Calu3 (cell line): ENCODE results near the gene KIRREL1. TPM values are rescaled to one million over a fixed set of nuclear protein-coding genes. Genes with fewer than 3 reads are reported as not detected.

Experiments used
- BruUV-seq: library from RNA; stranded (reverse); fragments of 400-500 nt; replicated peaks from 2 replicates; lab custom pipeline; 2021; lab: Mats Ljungman, UMichigan
- CTCF ChIA-PET: fragments of 300-600 bp; sonication (Branson Sonifier 250); formaldehyde crosslinking; loops from one replicate; lab custom pipeline; 2022; ENCODE audit warnings: antibody characterized with exemption; lab: Charles Lee
- DNase-seq: peaks from one replicate; pipeline ENCODE4 v3.0.0; 2022
- H3K27ac Mint-ChIP-seq: one replicate; pipeline ENCODE4 v1.8.0; 2022; ENCODE audit warnings: mixed read lengths; ENCODE audit not compliant: unreplicated experiment
- H3K27me3 Mint-ChIP-seq: one replicate; pipeline ENCODE4 v1.8.0; 2022; ENCODE audit warnings: mixed read lengths; ENCODE audit not compliant: unreplicated experiment
- H3K36me3 Mint-ChIP-seq: one replicate; pipeline ENCODE4 v1.8.0; 2022; ENCODE audit warnings: mild to moderate bottlenecking, moderate library complexity, mixed read lengths; ENCODE audit not compliant: insufficient read depth, unreplicated experiment
- H3K4me1 Mint-ChIP-seq: one replicate; pipeline ENCODE4 v1.8.0; 2022; ENCODE audit warnings: mild to moderate bottlenecking, low read depth, mixed read lengths; ENCODE audit not compliant: unreplicated experiment
- H3K4me3 Mint-ChIP-seq: one replicate; pipeline ENCODE4 v1.8.0; 2022; ENCODE audit warnings: mild to moderate bottlenecking, low read depth, moderate library complexity, mixed read lengths; ENCODE audit not compliant: unreplicated experiment
- H3K9me3 Mint-ChIP-seq: one replicate; pipeline ENCODE4 v1.8.0; 2022; ENCODE audit warnings: low read depth, mixed read lengths; ENCODE audit not compliant: unreplicated experiment
- intact Hi-C: fragments of 100-400 bp; cut with micrococcal nuclease; formaldehyde crosslinking; loops from one replicate; pipeline ENCODE4 v1.10.0; 2022; ENCODE audit not compliant: unreplicated experiment
- total RNA-seq: library from RNA; stranded (reverse); gene quantifications from 2 replicates; pipeline ENCODE4 v1.2.3, GENCODE V29; 2022
- TF ChIP-seq, protein P1 (sequence below): fragments of 200-600 bp; IDR thresholded peaks from one replicate; pipeline ENCODE4 v1.8.0; 2022; ENCODE audit warnings: antibody characterized with exemption; ENCODE audit not compliant: unreplicated experiment

The KIRREL1 gene
- total RNA-seq, 1 experiment from 2014 or later: 31.4 TPM

- no peaks in the 10 kb centered on the region for H3K36me3 Mint-ChIP-seq
- TF ChIP-seq, protein P1, sequence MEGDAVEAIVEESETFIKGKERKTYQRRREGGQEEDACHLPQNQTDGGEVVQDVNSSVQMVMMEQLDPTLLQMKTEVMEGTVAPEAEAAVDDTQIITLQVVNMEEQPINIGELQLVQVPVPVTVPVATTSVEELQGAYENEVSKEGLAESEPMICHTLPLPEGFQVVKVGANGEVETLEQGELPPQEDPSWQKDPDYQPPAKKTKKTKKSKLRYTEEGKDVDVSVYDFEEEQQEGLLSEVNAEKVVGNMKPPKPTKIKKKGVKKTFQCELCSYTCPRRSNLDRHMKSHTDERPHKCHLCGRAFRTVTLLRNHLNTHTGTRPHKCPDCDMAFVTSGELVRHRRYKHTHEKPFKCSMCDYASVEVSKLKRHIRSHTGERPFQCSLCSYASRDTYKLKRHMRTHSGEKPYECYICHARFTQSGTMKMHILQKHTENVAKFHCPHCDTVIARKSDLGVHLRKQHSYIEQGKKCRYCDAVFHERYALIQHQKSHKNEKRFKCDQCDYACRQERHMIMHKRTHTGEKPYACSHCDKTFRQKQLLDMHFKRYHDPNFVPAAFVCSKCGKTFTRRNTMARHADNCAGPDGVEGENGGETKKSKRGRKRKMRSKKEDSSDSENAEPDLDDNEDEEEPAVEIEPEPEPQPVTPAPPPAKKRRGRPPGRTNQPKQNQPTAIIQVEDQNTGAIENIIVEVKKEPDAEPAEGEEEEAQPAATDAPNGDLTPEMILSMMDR: peak; percentile 69
- H3K27ac Mint-ChIP-seq: no peak overlapping the region
- no peaks in the 10 kb centered on the region for H3K9me3 Mint-ChIP-seq
- peaks cover 40% of the 10 kb centered on the region for H3K27me3 Mint-ChIP-seq
- peaks cover 10% of the 10 kb centered on the region for H3K4me1 Mint-ChIP-seq
- CTCF ChIA-PET: interaction anchor here (0.7 to 1.6 kb wide), 8 partner anchors 8 to 150 kb away, joined by 3 to 7 read pairs (median 4); no protein-coding TSS in a partner anchor
- no TSS peak for BruUV-seq
- peak overlapping the region; percentile 67 for H3K4me3 Mint-ChIP-seq
- peak; percentile 75 for DNase-seq
- intact Hi-C loops: loop anchor here (2.0 kb wide), 1 partner anchor 120 kb away; the partner anchor contains the start of gene KIRREL1
These were observed 119.7 kb downstream of the KIRREL1 start for GRCh38 chr1:158112994-158113758.

DNA sequence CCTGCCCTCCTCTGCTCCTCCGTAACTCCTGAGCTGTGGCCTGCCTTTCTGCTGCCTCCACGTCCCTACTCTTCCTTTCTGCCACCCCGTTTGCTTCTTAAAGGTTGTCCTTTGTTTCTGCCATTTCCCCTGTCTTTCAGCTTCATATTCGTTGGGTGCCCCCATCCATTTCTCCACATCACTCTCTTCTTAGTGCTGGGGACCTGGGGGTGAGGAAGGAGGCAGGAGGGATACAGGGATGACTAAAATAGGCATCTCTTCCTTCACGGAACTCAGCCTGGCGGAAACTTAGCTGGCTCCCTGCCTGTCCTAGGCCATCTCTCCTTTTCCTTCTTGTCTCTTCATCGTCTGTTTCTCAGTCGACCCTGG is 120.3 kb downstream of the KIRREL1 start:
- Mint-ChIP-seq H3K4me1 (peaks cover 10% of the 10 kb centered on the region), H3K27ac (no peak overlapping the region), H3K36me3 (no peaks in the 10 kb centered on the region), H3K4me3 (peak overlapping the region; percentile 67), H3K9me3 (no peaks in the 10 kb centered on the region), H3K27me3 (peaks cover 40% of the 10 kb centered on the region)
- intact Hi-C loops: loop anchor here (2.0 kb wide), 1 partner anchor 121 kb away; the partner anchor contains the start of gene KIRREL1
- TF ChIP-seq, protein P1: no peak
- no peak for DNase-seq
- BruUV-seq: no TSS peak
- CTCF ChIA-PET: interaction anchor here (0.9 to 1.6 kb wide), 6 partner anchors 8 to 151 kb away, joined by 3 to 7 read pairs (median 4); no protein-coding TSS in a partner anchor

DNA sequence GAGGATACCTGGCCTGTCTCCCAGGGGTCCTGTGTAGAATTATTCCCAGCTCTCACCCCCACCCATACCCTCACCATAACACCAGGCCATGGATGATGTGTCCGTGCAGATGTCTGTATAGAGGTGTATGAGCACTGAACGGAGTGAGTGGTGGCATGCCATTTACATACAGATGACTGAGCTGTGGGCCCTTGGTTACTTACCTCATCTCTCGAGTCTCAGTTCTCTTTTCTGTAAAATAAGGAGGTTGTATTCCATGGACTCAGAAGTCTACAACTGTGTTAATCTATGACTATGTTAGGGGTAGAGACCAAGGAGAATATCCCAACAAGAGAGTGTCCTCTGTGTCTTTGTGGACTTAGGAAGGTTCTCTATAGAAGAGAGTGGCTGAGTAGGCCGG is 121.7 kb downstream of the KIRREL1 start:
- no peak for DNase-seq
- intact Hi-C loops: no loop called here
- H3K27me3 Mint-ChIP-seq: peaks cover 40% of the 10 kb centered on the region
- H3K9me3 Mint-ChIP-seq: no peaks in the 10 kb centered on the region
- no peak overlapping the region for H3K27ac Mint-ChIP-seq
- CTCF ChIA-PET: interaction anchor here (0.6 to 1.4 kb wide), 3 partner anchors 11 to 163 kb away, joined by 3 to 8 read pairs (median 3); no protein-coding TSS in a partner anchor
- H3K36me3 Mint-ChIP-seq: no peaks in the 10 kb centered on the region
- H3K4me3 Mint-ChIP-seq: no peak overlapping the region
- no TSS peak for BruUV-seq
- H3K4me1 Mint-ChIP-seq: peaks cover 10% of the 10 kb centered on the region
- TF ChIP-seq, protein P1: no peak

- H3K27ac Mint-ChIP-seq: no peak overlapping the region
- intact Hi-C loops: no loop called here
- TF ChIP-seq, protein P1: no peak
- CTCF ChIA-PET: interaction anchor here (0.7 to 10.3 kb wide), 6 partner anchors 8 to 153 kb away, joined by 3 to 175 read pairs (median 6); partner anchors contain the start of gene KIRREL1
- DNase-seq: no peak
- H3K27me3 Mint-ChIP-seq: peaks cover 40% of the 10 kb centered on the region
- H3K4me1 Mint-ChIP-seq: peaks cover 10% of the 10 kb centered on the region
- H3K36me3 Mint-ChIP-seq: no peaks in the 10 kb centered on the region
- BruUV-seq: no TSS peak
- H3K4me3 Mint-ChIP-seq: no peak overlapping the region
- no peaks in the 10 kb centered on the region for H3K9me3 Mint-ChIP-seq
These were observed 123.1 kb downstream of the KIRREL1 start for GRCh38 chr1:158116311-158117167.
